ENCODE data around the gene OR2T11.
"Not testable (repeated sequence)": the region's sequence is repeated elsewhere in the genome, so short reads cannot be mapped to it uniquely, and the experiment has no call there.

The OR2T11 gene

DNA sequence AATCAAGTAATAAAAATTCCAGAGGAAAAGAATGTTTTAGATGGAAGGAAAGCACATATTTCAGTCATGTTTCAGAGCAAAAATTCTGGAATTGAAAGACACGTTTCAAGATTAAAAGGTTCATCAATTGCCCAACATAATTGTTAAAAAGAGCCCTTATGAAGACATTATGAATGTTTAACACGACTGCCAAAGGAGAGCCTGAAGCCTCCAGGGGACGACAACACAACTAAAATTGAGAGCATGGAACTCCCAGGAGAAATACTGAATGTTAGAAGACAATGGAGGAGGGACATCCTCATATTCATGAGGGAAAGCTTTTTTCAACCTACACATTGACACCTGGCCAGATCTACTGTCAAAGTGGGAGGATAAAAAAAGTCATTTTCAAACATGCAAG lies 16.0 kb downstream of the OR2T11 start:
- DNase-seq (ENCODE audit: low read depth in 1 of 2, low spot score in 1 of 2), result peak in 1 of 2 donors; percentile 37

DNA sequence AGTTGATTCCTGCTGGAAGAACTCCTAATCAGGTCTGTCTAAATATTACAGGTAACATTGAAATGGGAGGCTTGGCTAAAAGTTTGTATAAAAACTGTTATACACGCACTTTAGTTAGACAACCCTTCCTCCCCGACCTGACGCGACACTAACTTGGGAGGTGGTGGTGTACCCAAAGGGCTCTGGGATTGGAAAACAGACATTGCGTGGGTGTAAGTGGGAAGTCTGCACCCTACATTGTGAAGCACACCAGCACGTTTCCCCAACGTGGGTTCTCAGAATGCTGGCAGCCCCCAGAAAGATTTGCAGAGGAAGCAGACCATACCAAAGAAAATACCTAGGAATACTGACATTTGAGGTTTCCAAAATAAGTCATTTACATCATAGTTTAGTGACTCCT lies 16.8 kb downstream of the OR2T11 start:
- DNase-seq (ENCODE audit: low read depth in 1 of 2, low spot score in 1 of 2), result no peak

DNA sequence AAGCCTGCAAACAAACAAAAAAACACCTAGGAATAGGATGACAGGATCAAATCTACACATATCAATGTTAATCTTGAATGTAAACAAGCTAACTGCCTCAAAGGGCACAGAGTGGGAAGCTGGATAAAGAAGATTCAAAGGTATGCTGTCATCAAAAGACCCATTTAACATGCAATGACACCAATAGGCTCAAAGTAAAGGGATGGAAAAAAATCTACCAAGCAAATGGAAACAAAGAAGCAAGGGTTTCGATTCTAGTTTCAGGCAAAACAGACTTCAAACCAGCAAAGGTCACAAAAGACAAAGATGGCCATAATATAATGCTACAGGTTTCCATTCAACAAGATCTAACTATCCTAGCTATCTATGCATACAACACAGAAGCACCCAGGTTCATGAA lies 21.1 kb downstream of the OR2T11 start:
- DNase-seq (ENCODE audit: low read depth in 1 of 2, low spot score in 1 of 2), result no peak

DNA sequence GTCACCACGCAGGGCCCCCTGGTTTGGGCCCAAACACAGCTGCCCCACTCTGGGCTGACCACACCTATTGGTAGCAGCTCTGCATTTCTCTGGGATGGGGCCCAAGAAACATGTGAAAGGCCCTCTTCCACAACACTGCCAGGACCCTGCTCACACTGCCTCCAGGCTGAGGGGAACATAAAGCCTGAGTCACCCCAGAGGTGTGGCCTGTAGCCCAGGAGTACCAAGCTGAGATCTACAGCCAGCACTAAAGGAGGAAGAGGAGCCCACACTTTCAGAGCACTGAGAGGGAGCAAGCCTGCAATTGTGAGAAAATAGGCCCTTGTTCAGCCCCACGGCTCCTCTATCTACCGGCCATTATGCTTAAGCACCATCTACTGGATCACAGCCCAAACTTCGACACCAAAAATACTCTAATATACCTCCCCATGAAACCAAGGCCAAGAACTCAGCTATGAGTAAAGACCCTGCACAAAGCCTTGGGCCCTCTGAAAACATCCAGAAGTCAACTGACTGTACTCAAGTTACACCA lies 22.9 kb downstream of the OR2T11 start:
- DNase-seq (ENCODE audit: low read depth in 1 of 2, low spot score in 1 of 2), result peak in 1 of 2 donors; percentile 4

DNA sequence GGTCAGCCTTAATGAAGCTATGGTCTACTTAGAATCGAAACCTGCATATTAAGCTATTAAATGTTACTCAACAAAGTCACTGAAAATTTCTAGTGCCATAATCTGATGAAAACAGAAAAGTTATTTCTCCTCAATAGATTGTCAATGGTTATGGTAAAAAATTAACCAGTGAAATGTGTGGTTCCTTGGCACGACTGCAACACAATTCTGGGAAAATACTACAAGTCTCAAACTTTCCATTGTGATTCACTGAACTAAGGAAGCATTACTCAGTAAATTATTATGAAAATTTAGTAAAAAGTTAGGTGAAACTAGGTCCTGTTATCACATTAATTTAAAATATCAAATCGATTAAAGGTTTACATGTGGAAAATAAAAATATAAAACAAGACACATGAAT lies 24.6 kb downstream of the OR2T11 start:
- no peak for DNase-seq (ENCODE audit: low read depth in 1 of 2, low spot score in 1 of 2)

DNA sequence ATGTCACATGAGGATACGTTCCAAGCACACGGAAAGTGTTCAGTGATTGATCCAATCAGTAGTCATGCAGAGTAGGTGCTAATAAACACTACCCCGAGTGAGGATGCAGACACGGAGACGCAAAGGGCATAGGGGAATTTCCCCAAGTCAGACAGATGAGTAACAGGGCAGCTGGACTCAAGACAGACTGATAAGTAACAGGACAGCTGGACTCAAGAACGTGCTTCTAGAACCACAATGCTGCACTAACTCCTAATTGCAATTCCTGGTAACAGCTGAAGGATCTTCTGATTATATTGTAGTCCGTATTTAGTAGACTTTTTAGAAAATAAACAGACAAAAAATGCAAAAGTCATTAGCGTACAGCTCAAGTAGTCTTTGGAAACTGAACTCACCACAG lies 35.5 kb downstream of the OR2T11 start:
- DNase-seq (ENCODE audit: low read depth in 1 of 2, low spot score in 1 of 2), result no peak

DNA sequence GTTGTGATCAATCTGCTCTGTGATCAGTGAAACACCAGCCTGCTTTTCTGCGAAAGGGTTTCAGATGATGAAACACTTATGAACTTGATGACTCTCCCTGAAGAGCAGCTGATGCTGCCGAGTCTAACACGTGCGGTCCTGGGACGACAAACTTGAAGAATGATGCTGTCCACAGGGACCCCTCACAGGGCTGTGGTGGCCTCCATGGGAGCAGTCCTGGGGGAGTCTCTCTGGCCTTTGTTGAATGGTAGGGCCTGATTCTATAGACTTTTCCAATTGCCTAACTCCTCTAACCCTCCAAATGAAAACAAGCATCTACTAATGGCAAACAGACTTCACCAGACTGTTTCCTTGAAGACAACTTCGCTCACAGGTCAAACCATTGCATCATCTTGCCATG lies 37.3 kb downstream of the OR2T11 start, which contains the start of gene OR2T10:
Gene OR2T10 (minus strand): TSS at position 112 of the 400 bp plus-strand sequence. CDS start 3,932 bp downstream, outside the sequence.
- no peak for DNase-seq (ENCODE audit: low read depth in 1 of 2, low spot score in 1 of 2)

DNA sequence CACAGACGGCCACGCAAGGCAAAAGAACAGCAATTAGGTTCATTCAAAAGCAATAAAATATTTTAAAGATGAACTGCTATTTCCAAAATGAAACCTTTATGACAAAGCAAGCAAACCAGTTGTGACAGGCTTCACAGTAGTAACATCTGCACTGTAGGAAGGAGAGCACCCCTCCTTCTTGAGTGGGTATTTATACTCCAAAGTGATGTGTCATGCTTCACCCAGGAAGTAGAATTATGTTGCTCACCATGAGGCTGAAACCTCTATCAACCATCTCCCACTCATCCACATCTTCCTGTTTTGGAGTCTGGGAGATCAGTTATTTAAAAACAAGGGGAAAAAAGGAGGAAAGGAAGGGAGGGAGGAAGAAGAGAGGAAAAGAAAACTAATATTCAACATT lies 38.3 kb downstream of the OR2T11 start:
- DNase-seq (ENCODE audit: low read depth in 1 of 2, low spot score in 1 of 2), result no peak

DNA sequence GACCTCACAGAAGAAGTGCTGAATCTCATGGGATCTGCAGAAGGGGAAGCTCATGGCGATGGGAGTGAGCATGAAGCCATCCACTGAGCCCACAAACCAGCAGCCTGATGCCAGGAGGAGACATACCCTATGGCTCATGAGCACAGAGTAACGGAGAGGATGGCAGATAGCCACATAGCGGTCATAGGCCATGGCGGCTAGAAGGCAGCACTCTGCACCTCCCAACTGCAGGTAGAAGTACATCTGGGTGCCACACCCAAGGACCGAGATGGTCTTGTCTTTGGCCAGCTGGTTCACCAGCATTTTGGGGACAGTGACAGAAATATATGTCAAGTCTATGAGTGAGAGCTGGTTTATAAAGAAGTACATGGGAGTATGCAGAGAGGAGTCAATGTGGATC lies 41.7 kb downstream of the OR2T11 start:
- no peak for DNase-seq (ENCODE audit: low read depth in 1 of 2, low spot score in 1 of 2)

DNA sequence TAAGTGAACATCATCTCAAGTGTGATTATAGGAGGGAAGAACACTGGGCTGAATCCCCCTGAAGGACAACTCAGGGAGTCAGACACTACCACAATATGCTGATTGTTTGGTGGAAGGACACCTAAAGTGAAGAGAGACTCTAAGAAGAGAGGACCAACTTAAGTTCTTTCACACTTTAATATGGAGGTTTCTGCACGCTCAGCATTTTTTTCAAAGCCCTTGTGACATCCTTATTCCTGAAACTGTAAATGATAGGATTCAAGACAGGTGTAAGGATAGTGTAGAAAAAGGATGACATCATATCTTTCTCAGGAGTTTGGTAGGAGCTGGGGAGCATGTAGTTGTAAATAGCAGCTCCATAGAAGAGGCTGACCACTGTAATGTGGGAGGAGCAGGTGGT lies 42.2 kb downstream of the OR2T11 start:
- no peak for DNase-seq (ENCODE audit: low read depth in 1 of 2, low spot score in 1 of 2)

DNA sequence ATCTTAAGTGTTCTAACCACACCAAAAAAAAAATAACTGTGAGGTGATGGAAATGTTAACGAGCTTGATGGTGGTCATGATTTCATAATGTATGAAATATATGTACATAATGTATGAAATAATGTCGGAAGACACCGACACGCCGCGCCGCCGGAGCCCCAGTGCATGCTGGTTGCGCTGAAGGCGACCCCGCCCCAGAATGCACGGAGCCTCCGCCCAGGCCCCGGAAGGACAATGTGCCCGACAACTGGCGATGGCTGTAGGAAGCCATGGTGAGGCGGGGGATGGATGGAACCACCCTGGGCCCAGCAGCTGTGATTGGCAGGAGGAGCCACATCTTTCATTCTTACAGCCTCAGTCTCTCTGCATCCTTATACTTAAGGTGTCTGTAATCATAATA lies 44.8 kb downstream of the OR2T11 start:
- DNase-seq (ENCODE audit: low read depth in 1 of 2, low spot score in 1 of 2), result no peak

DNA sequence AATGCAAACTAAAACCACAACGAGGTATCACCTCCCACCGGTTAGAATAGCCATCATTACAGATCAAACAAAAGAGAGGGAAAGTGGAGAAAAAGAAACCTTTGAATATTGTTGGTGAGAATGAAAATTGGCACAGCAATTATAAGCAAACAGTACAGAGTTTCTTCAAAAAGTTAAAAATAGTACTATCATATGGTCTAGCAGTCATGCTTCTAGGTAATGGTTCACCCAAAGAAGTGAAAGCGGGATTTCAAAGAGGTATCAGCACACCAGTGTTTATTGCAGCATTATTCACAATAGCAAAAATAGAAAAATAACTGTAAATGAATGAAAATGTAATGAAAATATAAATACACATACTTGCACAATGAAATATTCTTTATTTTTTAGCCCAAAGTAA lies 45.6 kb downstream of the OR2T11 start:
- no peak for DNase-seq (ENCODE audit: low read depth in 1 of 2, low spot score in 1 of 2)

DNA sequence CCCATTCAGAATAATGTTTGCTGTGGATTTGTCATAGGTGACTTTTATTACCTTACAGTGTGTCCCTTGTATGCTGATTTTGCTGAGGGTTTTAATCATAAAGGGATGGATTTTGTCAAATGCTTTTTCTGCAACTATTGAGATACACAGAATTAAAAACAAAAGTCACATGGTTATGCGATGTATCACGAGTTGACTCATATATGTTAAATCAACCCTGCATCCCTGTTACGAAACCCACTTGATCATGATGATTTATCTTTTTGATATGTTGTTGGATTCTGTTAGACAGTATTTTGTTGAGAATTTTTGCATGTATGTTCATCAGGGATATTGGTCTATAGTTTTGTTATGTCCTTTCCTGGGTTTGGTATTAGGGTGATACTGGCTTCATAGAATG lies 49.6 kb downstream of the OR2T11 start:
- no peak for DNase-seq (ENCODE audit: low read depth in 1 of 2, low spot score in 1 of 2)

DNA sequence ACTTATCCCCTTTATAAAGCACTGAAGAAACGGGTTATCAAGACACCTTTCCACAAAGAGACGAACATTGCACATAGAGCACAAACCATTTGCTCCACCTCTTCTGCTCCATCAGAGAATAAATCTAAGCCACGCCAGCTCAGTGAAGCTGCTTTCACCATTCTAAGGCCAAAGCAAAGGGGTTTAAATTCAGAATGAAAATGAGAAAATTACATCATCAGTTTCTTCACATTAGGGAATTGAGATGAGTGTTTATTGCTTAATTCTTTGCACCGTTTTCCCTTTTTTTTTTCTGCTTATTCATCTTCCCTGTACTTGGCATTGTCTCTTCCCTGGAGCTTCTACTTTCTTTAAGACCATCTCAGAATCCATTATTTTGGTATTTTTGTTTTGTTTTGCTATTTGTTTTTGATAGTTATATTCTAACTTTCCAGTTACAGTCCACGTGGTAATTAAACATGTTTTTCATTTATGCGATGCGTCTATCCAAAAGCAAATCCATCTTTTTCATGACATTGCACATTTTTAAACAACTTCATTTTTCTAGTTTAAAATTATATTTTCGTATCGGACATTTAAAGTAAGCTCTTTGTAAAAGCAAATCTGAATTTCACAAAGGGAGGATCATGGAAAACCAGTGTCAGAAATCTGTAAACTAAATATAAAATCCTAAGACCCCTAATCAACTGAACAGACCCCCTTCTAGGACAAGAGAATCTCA lies 58.5 kb downstream of the OR2T11 start:
- DNase-seq (ENCODE audit: low read depth in 1 of 2, low spot score in 1 of 2), result no peak

DNA sequence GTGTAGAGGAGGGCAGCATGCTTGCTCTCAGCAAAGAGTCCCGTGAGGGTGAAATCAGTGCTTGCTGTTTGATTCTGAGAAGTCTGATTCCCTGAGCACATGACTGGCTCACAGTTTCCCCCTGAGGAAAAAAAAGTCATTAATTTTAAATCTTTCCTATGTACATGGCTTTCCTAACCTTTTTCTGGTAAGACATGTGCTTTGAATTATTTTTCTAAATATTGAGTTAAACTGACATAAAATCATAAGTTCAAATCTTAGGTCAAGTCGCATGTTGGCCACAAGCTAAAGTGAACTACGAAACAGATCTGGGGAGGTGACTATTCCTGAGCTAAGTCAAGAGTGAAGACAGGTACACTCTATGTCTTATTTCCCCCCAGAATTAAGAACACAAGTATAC lies 60.2 kb downstream of the OR2T11 start, which contains the start of gene OR2T34:
Gene OR2T34 (minus strand): TSS at position 101 of the 400 bp plus-strand sequence. CDS start 0 bp downstream, at position 101.
- not testable (repeated sequence) for DNase-seq (ENCODE audit: low read depth in 1 of 2, low spot score in 1 of 2)

DNA sequence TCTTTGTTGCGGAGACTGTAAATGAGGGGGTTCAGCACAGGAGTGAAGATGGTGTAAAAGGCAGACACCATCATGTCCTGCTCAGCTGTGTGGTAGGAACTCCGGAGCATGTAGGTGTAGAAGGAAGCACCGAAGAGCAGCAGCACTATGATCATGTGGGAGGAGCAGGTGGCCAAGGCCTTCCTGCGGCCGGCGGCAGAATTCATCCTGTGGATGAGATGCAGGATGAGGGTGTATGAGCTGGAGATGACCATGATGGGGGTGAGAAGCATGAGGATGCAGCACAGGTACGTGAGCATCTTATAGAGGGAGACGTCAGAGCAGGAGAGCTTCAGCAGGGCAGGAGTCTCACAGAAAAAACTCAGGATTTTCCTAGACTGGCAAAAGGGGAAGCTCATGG lies 61.0 kb downstream of the OR2T11 start:
- not testable (repeated sequence) for DNase-seq (ENCODE audit: low read depth in 1 of 2, low spot score in 1 of 2)

All from activated CD4-positive, alpha-beta T cell treated with anti-CD3 and anti-CD28 coated beads, Interleukin-2, amount 50 U/mL, for 24 hours (primary cell).